GM19193 (cell line): ENCODE results near the gene GNL1.

Source experiments
- POLR2A ChIP-seq: IDR thresholded peaks from 4 replicates; pipeline ENCODE4 v1.6.1; 2011; ENCODE audit not compliant: insufficient read depth, insufficient read length; ENCODE audit errors: extremely low read depth

The GNL1 gene

GRCh38 chr6:30515106-30515505 lies 41.2 kb downstream of the GNL1 start:
- TF ChIP-seq POLR2A = no peak

- no peak for TF ChIP-seq POLR2A
Measured at GRCh38 chr6:30513451-30513850, 42.8 kb downstream of the GNL1 start.

GRCh38 chr6:30511169-30511546 lies 45.1 kb downstream of the GNL1 start:
- no peak for TF ChIP-seq POLR2A

- no peak for TF ChIP-seq POLR2A
Measured at GRCh38 chr6:30510419-30511168, 45.7 kb downstream of the GNL1 start.

GRCh38 chr6:30508890-30509736 lies 47.2 kb downstream of the GNL1 start:
- no peak for TF ChIP-seq POLR2A

GRCh38 chr6:30507849-30508827 lies 48.2 kb downstream of the GNL1 start:
- no peak for TF ChIP-seq POLR2A

GRCh38 chr6:30500421-30501355 lies 55.6 kb downstream of the GNL1 start:
- no peak for TF ChIP-seq POLR2A

GRCh38 chr6:30497714-30498113 lies 58.6 kb downstream of the GNL1 start:
- no peak for TF ChIP-seq POLR2A

- TF ChIP-seq POLR2A = no peak
Measured at GRCh38 chr6:30495993-30496392, 60.3 kb downstream of the GNL1 start.

GRCh38 chr6:30494291-30494861 lies 61.9 kb downstream of the GNL1 start:
- TF ChIP-seq POLR2A = peak; percentile 8

GRCh38 chr6:30493643-30494250 lies 62.5 kb downstream of the GNL1 start:
- peak; percentile 94 for TF ChIP-seq POLR2A

- TF ChIP-seq POLR2A = peak; percentile 52
Measured at GRCh38 chr6:30491991-30492952, 64.0 kb downstream of the GNL1 start.
